NOMO-1 (cell line): ENCODE measurements around the gene NEK1.

Experiments
- DNase-seq, 2 experiments: peaks; one replicate each; lab custom pipeline; 2025; ENCODE audit not compliant: unreplicated experiment in 2 of 2; lab: John Stamatoyannopoulos, UW

NEK1 gene, protein sequence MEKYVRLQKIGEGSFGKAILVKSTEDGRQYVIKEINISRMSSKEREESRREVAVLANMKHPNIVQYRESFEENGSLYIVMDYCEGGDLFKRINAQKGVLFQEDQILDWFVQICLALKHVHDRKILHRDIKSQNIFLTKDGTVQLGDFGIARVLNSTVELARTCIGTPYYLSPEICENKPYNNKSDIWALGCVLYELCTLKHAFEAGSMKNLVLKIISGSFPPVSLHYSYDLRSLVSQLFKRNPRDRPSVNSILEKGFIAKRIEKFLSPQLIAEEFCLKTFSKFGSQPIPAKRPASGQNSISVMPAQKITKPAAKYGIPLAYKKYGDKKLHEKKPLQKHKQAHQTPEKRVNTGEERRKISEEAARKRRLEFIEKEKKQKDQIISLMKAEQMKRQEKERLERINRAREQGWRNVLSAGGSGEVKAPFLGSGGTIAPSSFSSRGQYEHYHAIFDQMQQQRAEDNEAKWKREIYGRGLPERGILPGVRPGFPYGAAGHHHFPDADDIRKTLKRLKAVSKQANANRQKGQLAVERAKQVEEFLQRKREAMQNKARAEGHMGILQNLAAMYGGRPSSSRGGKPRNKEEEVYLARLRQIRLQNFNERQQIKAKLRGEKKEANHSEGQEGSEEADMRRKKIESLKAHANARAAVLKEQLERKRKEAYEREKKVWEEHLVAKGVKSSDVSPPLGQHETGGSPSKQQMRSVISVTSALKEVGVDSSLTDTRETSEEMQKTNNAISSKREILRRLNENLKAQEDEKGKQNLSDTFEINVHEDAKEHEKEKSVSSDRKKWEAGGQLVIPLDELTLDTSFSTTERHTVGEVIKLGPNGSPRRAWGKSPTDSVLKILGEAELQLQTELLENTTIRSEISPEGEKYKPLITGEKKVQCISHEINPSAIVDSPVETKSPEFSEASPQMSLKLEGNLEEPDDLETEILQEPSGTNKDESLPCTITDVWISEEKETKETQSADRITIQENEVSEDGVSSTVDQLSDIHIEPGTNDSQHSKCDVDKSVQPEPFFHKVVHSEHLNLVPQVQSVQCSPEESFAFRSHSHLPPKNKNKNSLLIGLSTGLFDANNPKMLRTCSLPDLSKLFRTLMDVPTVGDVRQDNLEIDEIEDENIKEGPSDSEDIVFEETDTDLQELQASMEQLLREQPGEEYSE (N-terminal part only)

DNA sequence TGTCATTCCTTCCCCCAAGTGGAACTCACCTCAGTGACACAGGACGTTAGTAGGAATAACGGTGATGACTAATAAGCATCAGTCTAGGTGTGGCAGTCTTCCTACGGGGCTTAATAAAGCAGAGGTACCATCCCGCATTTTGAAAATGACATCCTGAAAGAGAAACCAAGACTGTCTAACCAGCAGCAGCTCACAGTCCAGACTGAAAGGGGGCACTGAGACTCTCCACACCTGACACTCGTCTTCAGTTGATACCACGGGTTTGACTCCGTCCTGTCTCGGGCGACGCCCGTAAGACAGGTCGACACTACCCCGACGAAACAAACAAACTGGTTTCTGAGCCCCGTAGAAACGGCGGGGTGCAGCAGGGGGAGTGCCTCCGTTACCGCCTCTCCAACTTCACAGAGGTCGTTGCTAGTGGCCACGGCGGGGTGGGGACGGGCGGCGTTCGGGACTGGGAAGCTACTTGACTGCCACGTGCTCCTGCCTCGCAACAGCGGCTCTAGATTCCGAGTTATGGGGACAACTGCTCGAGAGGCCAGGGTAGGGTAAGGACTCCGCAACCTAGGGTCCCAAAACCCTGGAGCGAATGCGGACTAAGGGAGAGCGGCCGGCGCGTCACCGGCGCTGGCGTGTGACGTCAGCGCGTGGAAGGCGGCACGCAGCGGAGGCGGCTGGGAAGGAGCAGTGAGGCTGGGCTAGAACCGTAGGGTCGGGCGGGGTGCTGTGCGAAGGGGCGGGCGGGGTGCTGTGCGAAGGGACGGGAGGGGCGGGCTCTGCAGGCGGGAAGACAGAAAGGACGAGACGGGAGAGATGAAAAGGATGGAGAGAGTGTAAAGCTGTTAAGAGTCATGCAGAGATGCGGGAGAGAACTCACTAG, at the start of gene NEK1:
TSS of gene NEK1 (minus strand) at position 593 of the 880 bp plus-strand sequence. CDS start 9,953 bp downstream, outside the sequence.
- peak; percentile 84 to 88 for DNase-seq

DNA sequence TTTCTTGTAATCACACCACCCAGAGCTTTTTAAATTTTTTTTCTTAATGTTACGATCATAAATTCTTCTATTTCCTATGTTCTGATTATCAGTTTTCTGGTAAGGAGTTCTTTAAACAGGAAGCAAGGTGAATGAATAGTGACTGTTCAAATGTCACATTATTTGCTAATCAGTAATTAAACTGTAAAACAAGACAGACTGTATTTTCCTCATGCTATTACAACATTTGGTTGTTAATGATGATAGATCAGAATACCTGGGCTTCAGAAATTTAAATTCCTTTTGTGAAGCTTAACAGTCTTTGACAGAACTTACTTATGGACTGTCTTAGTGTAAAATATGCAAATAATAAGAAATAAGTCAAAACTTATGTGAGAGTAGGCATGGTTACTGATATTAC, 49.4 kb upstream of the NEK1 start:
- no peak for DNase-seq

DNA sequence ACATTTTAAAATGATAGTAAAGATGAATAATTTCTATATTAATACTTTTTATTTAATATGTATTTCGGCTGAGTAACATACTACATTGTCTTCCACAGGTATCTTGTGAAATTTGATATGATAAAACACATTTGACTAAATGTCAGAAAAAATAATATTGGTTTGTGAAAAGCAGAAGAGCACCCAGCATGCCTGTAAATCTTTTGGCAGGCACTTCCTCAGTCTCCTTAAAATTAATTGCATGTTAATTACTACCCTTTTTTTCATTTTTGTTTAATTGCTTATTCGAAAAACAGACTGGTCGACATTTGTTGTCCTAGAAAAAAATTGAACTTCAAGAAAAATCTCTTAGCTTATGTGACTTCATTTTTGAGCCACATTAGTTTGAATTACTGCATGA, 48.5 kb upstream of the NEK1 start:
- peak; percentile 33 to 78 for DNase-seq

DNA sequence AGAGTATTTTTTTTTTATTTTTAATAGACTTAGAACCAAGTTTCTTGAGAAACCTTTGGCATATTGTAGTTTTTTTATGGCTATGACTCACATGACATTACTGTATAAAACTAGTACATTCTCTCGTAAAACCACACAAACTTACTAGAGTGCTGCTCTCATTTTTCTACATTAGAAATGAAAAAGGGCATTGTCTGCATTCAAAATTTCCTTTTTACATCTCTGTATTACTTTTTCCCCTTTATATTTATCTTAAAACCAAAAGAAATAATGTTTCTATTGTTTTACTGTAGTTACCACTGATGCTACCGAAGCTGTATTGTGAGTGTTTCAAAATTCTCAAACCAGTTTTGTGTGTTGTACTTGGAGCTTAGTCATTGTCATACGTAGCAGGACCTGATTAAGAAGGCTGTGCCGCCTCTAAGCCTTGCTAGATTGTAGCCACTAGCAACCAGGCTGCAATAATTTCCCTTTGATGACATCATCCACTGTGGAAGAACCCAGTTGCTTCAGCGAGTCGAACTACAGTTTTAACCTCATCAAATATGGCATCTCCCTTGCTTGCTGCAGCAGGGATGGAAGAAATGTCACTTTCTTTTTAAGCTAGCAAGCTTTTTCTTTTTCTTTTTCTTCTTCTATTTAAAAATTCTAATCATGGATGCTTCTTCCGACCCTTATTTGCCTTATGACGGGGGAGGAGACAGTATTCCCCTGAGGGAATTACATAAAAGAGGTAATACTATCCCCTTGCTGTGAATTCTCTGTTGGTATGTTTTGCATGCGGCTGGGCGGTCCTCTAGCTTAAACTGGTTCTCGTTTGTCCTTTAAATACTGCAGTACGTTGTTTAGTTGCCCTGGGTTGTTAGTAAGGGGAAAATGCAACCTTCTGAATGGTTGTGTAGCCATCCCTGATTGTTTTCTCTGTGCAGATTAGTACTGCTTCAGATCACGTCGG, 47.6 kb upstream of the NEK1 start:
- peak; percentile 71 to 96 for DNase-seq

DNA sequence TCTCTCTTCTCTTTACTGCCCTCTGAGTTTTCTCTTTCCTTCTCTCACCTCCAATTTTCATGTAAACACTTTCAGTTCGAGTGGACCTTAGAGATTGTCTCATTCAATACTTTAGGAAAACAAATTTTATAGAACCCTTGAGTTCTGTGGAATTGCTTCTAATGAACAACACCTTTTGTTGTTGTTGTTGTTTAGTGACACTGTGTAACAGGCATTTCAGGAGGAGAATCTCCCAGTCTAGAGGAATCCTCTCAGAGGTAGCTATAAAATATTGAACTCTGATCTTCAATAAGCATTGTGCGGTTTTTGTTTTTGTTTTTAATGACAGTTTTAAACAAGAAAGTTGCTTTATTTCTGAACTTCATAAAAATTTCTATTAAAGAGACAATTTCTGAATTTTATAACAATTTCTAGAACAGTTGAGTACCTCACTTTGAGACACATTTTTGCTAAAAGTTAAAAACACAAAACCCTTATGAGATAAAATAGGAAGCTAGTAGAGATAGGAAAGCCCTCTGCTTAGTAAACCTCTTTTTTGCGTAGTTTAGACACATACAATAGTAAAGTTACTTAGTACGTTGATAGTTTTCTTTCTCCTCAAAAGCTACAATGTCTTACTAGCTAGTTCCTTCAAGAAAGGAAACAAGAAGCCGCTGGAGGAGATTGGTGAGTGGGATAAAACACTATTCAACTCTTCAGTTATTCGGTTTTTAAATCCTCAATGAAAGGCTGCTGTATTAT, 46.8 kb upstream of the NEK1 start:
- no peak for DNase-seq

DNA sequence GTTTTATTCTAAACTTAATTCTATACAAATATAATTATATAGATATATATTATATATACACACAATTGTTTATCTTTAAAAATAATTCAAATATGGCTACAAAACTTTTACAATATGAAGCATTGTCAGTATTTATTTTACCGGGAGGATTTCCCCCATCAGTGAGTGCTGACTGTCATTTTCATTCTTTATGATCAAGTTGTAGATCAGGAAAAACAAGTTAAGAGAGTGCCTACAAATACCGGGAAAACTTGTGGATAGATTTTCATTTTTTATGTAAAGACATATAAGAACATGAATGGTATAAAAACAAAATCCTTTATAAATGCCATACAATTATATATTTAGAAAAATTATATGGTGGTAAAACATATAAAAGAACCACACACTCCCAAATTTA, 45.8 kb upstream of the NEK1 start:
- DNase-seq = no peak

DNA sequence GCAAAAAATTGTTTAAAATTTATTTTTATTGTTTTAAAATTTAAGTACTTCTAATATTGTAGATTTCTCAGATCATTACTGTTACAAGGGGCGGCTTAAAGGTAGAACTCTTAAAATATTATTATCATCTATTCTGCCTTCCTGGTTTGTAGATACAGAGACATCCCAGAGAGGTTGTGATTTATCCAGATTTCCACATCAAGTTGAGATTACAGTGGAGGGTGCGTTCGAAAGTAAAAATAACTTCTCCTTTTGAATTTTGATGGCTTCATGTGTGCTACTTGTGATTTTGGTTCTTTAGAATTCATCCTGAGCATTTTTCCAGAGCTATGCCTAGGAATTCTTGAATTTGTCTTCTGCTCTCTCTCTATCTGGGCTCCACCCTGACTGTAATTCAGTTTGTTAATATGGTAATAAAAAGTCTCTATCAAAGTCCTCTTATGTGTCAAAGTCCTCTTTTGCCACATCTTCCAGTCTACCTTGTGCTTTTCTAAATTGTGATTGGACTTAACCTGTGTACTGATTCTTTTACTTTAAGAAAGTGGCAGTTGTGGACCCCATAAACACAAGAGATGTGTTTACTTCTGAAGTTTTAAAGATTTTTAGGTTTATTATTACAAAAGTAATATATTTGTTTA, 45.2 kb upstream of the NEK1 start:
- peak in 1 of 2 experiments; percentile 30 for DNase-seq

DNA sequence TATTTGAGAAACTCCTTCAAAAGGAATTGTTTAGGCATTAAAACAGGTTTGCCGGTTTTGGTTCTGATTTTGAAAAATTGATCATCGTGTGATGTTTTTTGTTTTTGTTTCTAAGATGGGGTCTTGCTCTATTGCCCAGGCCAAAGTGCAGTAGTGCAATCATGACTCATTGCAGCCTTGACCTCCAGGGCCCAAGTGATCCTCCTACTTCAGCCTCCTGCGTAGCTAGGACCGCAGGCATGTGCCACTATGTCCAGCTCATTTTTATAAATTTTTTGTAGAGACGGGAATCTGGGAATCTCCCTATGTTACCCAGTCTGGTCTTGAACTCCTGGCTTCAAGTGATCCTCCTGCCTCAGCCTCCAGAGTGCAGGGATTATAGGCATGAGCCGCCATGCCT, 43.0 kb upstream of the NEK1 start:
- no peak for DNase-seq

DNA sequence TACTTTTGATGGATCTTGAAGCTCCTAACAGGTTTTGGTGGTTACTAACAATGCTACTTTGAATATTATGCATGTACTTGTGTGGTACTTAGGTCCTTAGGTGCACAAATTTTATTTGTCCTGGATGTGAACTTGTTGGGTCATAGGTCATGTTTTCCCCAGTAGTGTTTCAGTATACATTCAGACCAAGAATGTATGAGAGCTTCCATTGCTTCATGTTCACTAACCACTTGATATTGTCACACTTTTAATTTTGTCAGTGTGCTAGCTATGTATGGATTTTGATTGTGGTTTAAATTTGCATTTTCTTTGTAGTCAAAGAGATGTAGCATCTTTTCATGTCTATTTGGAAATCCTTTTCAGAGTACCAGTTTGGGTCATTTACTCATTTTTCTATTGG, 40.2 kb upstream of the NEK1 start:
- no peak for DNase-seq

DNA sequence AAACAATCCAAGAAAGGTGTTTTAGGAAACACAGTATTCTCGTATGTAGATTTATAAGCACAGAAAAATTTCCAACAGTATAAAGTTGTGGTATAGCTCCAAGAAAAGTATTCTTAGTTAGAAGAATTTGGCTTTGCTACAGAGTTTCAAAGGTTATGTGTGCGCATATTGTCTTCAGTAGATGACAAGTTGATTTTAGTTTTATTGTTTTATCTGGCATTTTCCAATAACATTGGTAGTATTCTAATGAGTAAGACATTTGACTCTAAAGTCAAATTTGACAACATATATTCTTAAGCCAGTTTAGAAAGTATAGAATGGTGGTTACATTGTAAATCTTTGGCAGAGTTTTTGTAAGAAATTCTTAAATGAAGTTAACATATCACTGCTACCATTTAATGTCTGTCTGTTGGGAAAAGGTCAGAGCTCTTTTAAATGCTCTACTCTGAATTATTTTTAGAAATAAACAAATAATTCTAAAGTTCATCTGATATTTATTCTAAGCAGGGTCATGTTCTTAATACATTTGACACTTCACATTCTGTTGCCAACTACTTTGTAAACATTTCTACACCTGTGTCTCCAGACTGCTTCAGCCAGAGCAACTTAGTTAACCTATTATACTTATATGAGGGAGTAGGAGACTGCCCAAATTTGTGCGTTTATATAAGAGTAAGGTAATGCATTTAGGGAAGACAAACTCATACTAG, 38.0 kb upstream of the NEK1 start:
- no peak for DNase-seq

DNA sequence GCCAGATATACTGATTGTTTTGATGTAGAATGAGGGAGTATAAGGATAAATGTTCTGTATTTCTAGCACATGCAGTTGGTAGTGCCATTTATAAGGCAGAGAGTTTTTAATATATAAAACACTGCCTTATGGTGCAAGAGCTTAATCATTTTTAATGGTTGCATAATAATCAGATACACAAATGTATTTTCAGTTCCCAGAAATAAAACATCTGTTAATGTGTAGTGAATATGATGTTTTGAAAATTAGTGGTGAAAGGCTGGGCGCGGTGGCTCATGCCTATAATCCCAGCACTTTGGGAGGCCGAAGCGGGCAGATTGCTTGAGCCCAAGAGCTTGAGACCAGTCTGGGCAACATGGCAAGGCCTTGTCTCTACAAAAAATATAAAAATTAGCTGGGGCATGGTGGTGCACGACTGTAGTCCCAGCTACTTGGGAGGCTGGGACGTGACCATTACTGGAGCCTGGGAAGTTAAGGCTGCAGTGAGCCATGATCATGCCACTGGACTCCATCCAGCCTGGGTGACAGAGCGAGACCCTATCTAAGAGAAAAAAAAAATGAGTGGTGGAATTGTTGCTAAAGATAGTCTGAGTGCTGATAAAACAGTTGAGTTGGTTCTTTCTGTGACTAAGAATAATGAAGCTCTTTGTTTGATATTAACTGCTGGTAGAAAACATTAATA, 37.3 kb upstream of the NEK1 start:
- no peak for DNase-seq

DNA sequence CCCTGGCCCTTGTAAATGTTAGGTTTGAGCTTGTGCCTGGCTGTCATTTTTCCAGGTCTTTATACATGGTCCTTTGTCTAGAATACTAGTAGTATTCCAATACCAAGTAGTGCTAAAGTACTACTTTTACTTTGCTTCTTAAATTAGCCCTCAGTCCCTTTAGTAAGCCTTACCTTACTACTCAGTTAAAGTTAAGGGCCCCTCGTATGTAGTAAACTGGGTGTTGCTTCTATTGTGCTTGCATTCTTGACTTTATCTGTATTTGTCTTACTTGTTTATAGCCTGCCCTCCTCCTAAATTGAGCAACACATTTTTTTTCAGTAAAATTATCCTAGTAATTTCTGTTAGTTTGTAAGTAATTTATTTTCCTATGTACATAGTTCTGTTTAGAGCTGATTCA, 33.2 kb upstream of the NEK1 start:
- no peak for DNase-seq

DNA sequence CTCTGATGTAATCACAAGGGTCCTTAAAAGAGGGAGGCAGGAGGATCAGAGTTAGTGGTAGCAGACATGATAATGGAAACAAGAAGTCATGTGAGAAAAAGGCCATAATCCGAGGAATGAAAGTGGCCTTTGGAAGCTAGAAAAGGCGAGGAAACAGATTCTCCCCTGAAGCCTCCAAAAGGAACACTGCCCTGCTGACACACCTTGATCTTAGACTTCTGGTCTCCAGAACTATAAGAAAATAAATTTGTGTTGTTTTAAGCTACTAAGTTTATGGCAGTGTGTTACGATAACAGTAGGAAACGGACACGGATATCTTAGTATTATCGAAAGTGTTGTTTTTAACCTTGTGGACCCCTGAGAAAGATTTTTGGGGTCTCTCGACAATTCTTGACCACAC, 32.4 kb upstream of the NEK1 start:
- DNase-seq = no peak

DNA sequence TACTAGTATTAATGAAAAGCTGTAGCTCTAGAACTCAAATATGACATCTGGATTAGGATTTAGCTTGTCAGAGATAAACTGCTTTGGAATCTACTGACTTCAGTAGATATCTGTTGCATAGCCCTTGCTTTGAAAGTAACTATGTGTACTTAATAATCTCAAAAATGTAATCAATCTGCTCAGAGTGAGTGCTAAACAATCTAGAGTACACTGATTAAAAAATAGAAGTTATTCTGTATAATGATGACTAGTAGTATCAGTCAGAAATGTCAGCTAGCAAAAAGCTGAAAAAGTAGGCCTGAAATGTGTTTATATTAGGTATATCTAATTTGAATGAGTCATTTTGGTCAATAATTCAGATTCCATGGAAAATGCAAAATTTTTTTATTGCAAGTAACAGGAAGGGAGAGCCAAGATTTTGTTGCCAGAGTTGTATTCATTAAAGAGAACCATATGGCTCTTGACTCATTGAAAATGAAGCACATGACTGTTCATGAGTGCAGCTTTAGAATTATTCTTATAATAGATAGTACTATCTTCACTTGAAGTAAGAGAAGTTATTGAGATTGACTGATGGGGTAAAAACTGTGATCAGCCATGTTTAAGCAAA, 28.0 kb upstream of the NEK1 start:
- DNase-seq = no peak

DNA sequence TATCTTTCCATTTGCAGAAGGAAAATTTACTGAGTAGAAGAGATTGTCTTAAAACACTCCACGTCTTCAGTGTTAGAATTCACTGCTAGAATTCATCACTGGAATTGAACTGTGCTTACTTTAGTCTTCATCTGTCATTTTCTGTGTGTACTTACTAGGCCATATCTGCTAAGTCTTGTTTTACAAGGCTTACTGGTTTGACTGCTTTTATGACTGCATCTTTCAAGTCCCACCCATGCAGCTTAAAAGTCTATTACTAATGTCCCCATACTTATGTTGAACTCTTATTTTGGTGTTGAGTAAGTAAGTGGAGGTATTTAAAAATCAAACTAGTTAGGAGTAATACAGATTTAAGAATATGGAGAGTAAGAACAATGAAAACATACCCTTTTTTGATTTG, 22.6 kb upstream of the NEK1 start:
- no peak for DNase-seq

DNA sequence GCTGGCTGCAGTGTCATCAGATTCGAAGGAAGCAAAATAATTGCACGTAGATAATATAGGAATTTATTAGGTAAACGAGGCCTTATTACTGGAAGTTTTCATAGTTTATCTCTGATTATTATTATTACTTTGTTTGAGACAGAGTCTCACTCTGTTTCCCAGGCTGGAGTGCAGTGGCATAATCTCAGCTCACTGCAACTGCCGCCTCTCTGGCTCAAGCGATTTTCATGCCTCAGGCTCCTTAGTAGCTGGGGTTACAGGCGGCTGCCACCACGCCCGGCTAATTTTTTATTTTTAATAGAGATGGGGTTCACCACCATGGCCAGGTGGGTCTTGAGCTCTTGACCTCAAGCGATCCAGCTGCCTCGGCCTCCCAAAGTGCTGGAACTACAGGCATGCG, 20.5 kb upstream of the NEK1 start:
- no peak for DNase-seq
